Astrocyte (in vitro differentiated cells and primary cell): ENCODE data around the gene HDAC2.
"Not testable (repeated sequence)": the region's sequence is repeated elsewhere in the genome, so short reads cannot be mapped to it uniquely, and the experiment has no call there.

Experiments
- CTCF ChIP-seq: IDR thresholded peaks from 2 replicates; pipeline ENCODE4 v1.5.1; 2011; ENCODE audit warnings: low read depth, mild to moderate bottlenecking, inconsistent platforms, low read length, moderate library complexity; ENCODE audit not compliant: insufficient read depth
- EZH2 ChIP-seq: IDR thresholded peaks from 2 replicates; pipeline ENCODE4 v1.6.1; 2012; ENCODE audit warnings: mild to moderate bottlenecking, low read length, inconsistent platforms; ENCODE audit not compliant: insufficient read depth

- not testable (repeated sequence) for TF ChIP-seq CTCF, EZH2
These were observed 43.2 kb upstream of the HDAC2 start for GRCh38 chr6:114014106-114014505.
